Measurements from ENCODE around the gene IPO4.

- TF ChIP-seq CTCF (IDR thresholded peaks at IDR 0.05): no peak
- TF ChIP-seq POLR2A (IDR thresholded peaks at IDR 0.05): no peak
These were observed 50.9 kb downstream of the IPO4 start for GRCh38 chr14:24137529-24138395.

Measured in ovary (tissue), 3 donors.